OCI-LY3 (cell line): ENCODE results near the gene ACAD9.

Source experiments
- H2AFZ ChIP-seq: fragments of 200-600, 300-600 bp; shearing (Covaris generic); 2 replicates; pipeline ENCODE4 v1.6.0; 2014; ENCODE audit warnings: antibody characterized with exemption, low read depth, low read length
- H3K27ac ChIP-seq: fragments of 200-600, 300-600 bp; sonication (generic); 2 replicates; pipeline ENCODE4 v1.5.1; 2014; ENCODE audit warnings: mild to moderate bottlenecking, low read length, moderate library complexity, mixed read lengths
- H3K27me3 ChIP-seq: fragments of 200-600, 300-600 bp; sonication (generic); 2 replicates; pipeline ENCODE4 v1.6.1; 2014; ENCODE audit warnings: low read depth, low read length, mixed read lengths
- H3K36me3 ChIP-seq: fragments of 200-600, 300-600 bp; sonication (generic); replicated peaks from 2 replicates; pipeline ENCODE3; 2014; ENCODE audit warnings: low read depth, low read length, mixed read lengths
- H3K4me1 ChIP-seq: fragments of 300-600, 200-600 bp; sonication (generic); 2 replicates; pipeline ENCODE4 v1.6.1; 2014; ENCODE audit warnings: low read length, mixed read lengths
- H3K4me2 ChIP-seq: fragments of 200-600, 300-600 bp; sonication (generic); 2 replicates; pipeline ENCODE4 v1.6.1; 2014; ENCODE audit warnings: low read length, mixed read lengths
- H3K4me3 ChIP-seq: fragments of 300-600, 200-600 bp; sonication (generic); 2 replicates; pipeline ENCODE4 v1.5.1; 2014; ENCODE audit warnings: antibody characterized with exemption, mild to moderate bottlenecking, low read length, moderate library complexity
- H3K79me2 ChIP-seq: fragments of 300-600, 200-600 bp; shearing (Covaris generic); 2 replicates; pipeline ENCODE4 v1.6.1; 2014; ENCODE audit warnings: mild to moderate bottlenecking, low read length, mixed read lengths
- H3K9ac ChIP-seq: fragments of 300-600, 200-600 bp; shearing (Covaris generic); 2 replicates; pipeline ENCODE4 v1.6.0; 2014; ENCODE audit warnings: mild to moderate bottlenecking, low read length, moderate library complexity
- H3K9me3 ChIP-seq: fragments of 200-600, 300-600 bp; shearing (Covaris generic); 2 replicates; pipeline ENCODE4 v1.6.1; 2014; ENCODE audit warnings: low read length, mixed read lengths; ENCODE audit not compliant: insufficient read depth
- H4K20me1 ChIP-seq: fragments of 200-600, 300-600 bp; sonication (generic); 2 replicates; pipeline ENCODE4 v1.6.1; 2016; ENCODE audit warnings: low read length, mixed read lengths; ENCODE audit not compliant: insufficient read depth
- CTCF ChIP-seq: fragments of 200-600, 300-600 bp; sonication (generic); IDR thresholded peaks from 2 replicates; pipeline ENCODE4 v1.5.1; 2014; ENCODE audit warnings: antibody characterized with exemption, low read length, low read depth
- EZH2phosphoT487 ChIP-seq: fragments of 200-600 bp; shearing (Covaris generic); IDR thresholded peaks from 2 replicates; pipeline ENCODE4 v1.6.1; 2018; ENCODE audit warnings: antibody characterized with exemption, mixed run types, low read depth

ACAD9 gene

GRCh38 chr3:128907706-128908445 is 28.5 kb downstream of the ACAD9 start:
- no peaks in the 10 kb centered on the region for H3K9me3 ChIP-seq
- H3K4me2 ChIP-seq, result no peak overlapping the region
- H3K36me3 ChIP-seq, result peaks cover 68% of the 10 kb centered on the region
- TF ChIP-seq EZH2phosphoT487, result no peak
- no peak for TF ChIP-seq CTCF
- H3K27me3 ChIP-seq, result no peaks in the 10 kb centered on the region
- no peaks in the 10 kb centered on the region for H4K20me1 ChIP-seq
- H3K9ac ChIP-seq, result no peak overlapping the region
- no peak overlapping the region for H3K4me3 ChIP-seq
- no peak overlapping the region for H2AFZ ChIP-seq
- H3K4me1 ChIP-seq, result no peaks in the 10 kb centered on the region
- H3K79me2 ChIP-seq, result no peaks in the 10 kb centered on the region
- no peak overlapping the region for H3K27ac ChIP-seq

GRCh38 chr3:128908951-128909350 is 29.5 kb downstream of the ACAD9 start:
- no peaks in the 10 kb centered on the region for H3K27me3 ChIP-seq
- H3K9me3 ChIP-seq, result no peaks in the 10 kb centered on the region
- H3K4me1 ChIP-seq, result no peaks in the 10 kb centered on the region
- no peak overlapping the region for H3K9ac ChIP-seq
- no peak overlapping the region for H3K4me3 ChIP-seq
- no peak overlapping the region for H3K4me2 ChIP-seq
- H3K27ac ChIP-seq, result no peak overlapping the region
- TF ChIP-seq EZH2phosphoT487 (no peak), CTCF (no peak)
- H3K79me2 ChIP-seq, result no peaks in the 10 kb centered on the region
- H3K36me3 ChIP-seq, result peaks cover 69% of the 10 kb centered on the region
- no peaks in the 10 kb centered on the region for H4K20me1 ChIP-seq
- H2AFZ ChIP-seq, result no peak overlapping the region

- TF ChIP-seq CTCF (no peak), EZH2phosphoT487 (no peak)
- Histone ChIP-seq H3K27me3 (no peaks in the 10 kb centered on the region), H3K9me3 (no peaks in the 10 kb centered on the region), H3K36me3 (peaks cover 73% of the 10 kb centered on the region), H3K4me2 (no peak overlapping the region), H3K4me1 (no peaks in the 10 kb centered on the region), H4K20me1 (no peaks in the 10 kb centered on the region), H3K27ac (no peak overlapping the region), H3K4me3 (no peak overlapping the region), H3K79me2 (no peaks in the 10 kb centered on the region), H3K9ac (no peak overlapping the region), H2AFZ (no peak overlapping the region)
Measured at GRCh38 chr3:128910006-128910405, 30.6 kb downstream of the ACAD9 start.

GRCh38 chr3:128911911-128912310 is 32.5 kb downstream of the ACAD9 start:
- Histone ChIP-seq H3K4me3 (no peak overlapping the region), H3K9me3 (no peaks in the 10 kb centered on the region), H3K36me3 (peaks cover 84% of the 10 kb centered on the region), H3K79me2 (no peaks in the 10 kb centered on the region), H3K9ac (no peak overlapping the region), H2AFZ (no peak overlapping the region), H3K4me1 (no peaks in the 10 kb centered on the region), H3K4me2 (no peak overlapping the region), H4K20me1 (no peaks in the 10 kb centered on the region), H3K27ac (no peak overlapping the region), H3K27me3 (no peaks in the 10 kb centered on the region)
- TF ChIP-seq CTCF, result no peak
- TF ChIP-seq EZH2phosphoT487, result no peak
